Psoas muscle (tissue), 8 donors: ENCODE results near the gene SDSL. TPM values are rescaled to one million over a fixed set of nuclear protein-coding genes. Genes with fewer than 3 reads are reported as not detected.

Experiments
- ATAC-seq, 4 donors: fragments of 200-7000 bp; cut with Tn5 transposase; one replicate each; pipeline ENCODE4 v1.9.1; 2020; ENCODE audit warnings: moderate library complexity in 3 of 4, mild to moderate bottlenecking in 2 of 4
- DNase-seq, 2 donors: peaks; one replicate each; pipeline ENCODE4 v3.0.0-alpha.2; 2020
- H3K27ac ChIP-seq: fragments of 200-600 bp; one replicate; pipeline ENCODE4 v1.8.0; 2022
- H3K27me3 ChIP-seq, 3 donors: fragments of 200-600 bp in 1 of 3; one replicate each; pipeline versions ENCODE4 v1.6.1 to v1.8.0; 2013 to 2022; ENCODE audit warnings: low read length in 2 of 3, mild to moderate bottlenecking in 2 of 3, moderate library complexity in 1 of 3; ENCODE audit not compliant: insufficient read depth in 3 of 3
- H3K36me3 ChIP-seq, 2 donors: fragments of 200-600 bp in 1 of 2; one replicate each; pipeline versions ENCODE4 v1.6.1 to v1.8.0; 2013 to 2022; ENCODE audit warnings: low read depth in 1 of 2, mild to moderate bottlenecking in 1 of 2, moderate library complexity in 1 of 2; ENCODE audit not compliant: insufficient read depth in 1 of 2
- H3K4me1 ChIP-seq: fragments of 200-600 bp; one replicate; pipeline ENCODE4 v1.8.0; 2022
- H3K4me3 ChIP-seq: fragments of 200-600 bp; one replicate; pipeline ENCODE4 v1.8.0; 2022; ENCODE audit warnings: mild to moderate bottlenecking
- H3K9me3 ChIP-seq: fragments of 200-600 bp; one replicate; pipeline ENCODE4 v1.8.0; 2022
- WGBS, 3 donors: extraction: QIAGEN DNeasy Blood & Tissue Kit; methylation state at CpG; one replicate each; pipeline versions ENCODE4 v1.1.6 to v1.1.7; 2013; 5-methylcytosine and 5-hydroxymethylcytosine counted together
- intact Hi-C, 2 donors: fragments of 100-400 bp; cut with DNase I; formaldehyde crosslinking; loops; one replicate each; pipeline versions ENCODE4 v1.11.0 to v1.14.2; 2022
- polyA plus RNA-seq, 3 donors: library from polyadenylated mRNA; stranded (reverse); fragments of 200-250 nt; gene quantifications; one replicate each; pipeline ENCODE4 v1.2.3, GENCODE V29; 2013
- total RNA-seq, 4 donors: library from RNA; stranded (reverse); fragmentation: NEBNext Ultra II Directional in 2 of 4; extraction: Animal tissue kit (Norgen Biotek cat#: 25700) in 2 of 4; gene quantifications; one replicate each; pipeline versions ENCODE4 v1.2.1 to v1.2.4, GENCODE V29; 2021 to 2023
- TF ChIP-seq, protein P1 (sequence below): fragments of 200-600 bp; IDR thresholded peaks from one replicate; pipeline ENCODE4 v1.8.0; 2022; ENCODE audit warnings: antibody characterized with exemption
- donor health status: healthy with polysubstance abuse.
- donor health status: DM: no; HTN: no; CAD: no; lungs with moderate emphysema.
- donor health status: Bipolar disorder and iron deficiency.
- donor health status: healthy.
- donor health status: DM: yes; HTN: yes; CAD: no.
- donor health status: DM: no; HTN: no; CAD: no.
- donor health status: DM: no; HTN: no; CAD: no.
- donor health status: DM: yes; HTN: yes; CAD: no.

Gene SDSL
- total and polyA plus RNA-seq, 7 donors = 0.48 to 6.0 (median 0.97) TPM

- Histone ChIP-seq H3K27ac (no peak overlapping the region), H3K9me3 (no peaks in the 10 kb centered on the region), H3K36me3 (no peaks in the 10 kb centered on the region), H3K27me3 (peaks cover 0 to 19% (median 2%) of the 10 kb centered on the region in 3 donors), H3K4me3 (no peak overlapping the region), H3K4me1 (no peaks in the 10 kb centered on the region)
- ATAC-seq (no peak), DNase-seq (no peak)
- 81 to 86% (median 81%) methylated on average over 6 of the region's 6 CpGs for WGBS, 3 donors
- TF ChIP-seq, protein P1, sequence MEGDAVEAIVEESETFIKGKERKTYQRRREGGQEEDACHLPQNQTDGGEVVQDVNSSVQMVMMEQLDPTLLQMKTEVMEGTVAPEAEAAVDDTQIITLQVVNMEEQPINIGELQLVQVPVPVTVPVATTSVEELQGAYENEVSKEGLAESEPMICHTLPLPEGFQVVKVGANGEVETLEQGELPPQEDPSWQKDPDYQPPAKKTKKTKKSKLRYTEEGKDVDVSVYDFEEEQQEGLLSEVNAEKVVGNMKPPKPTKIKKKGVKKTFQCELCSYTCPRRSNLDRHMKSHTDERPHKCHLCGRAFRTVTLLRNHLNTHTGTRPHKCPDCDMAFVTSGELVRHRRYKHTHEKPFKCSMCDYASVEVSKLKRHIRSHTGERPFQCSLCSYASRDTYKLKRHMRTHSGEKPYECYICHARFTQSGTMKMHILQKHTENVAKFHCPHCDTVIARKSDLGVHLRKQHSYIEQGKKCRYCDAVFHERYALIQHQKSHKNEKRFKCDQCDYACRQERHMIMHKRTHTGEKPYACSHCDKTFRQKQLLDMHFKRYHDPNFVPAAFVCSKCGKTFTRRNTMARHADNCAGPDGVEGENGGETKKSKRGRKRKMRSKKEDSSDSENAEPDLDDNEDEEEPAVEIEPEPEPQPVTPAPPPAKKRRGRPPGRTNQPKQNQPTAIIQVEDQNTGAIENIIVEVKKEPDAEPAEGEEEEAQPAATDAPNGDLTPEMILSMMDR = no peak
- intact Hi-C loops = no loop called here
Measured at GRCh38 chr12:113436993-113437728, 15.0 kb downstream of the SDSL start.

DNA sequence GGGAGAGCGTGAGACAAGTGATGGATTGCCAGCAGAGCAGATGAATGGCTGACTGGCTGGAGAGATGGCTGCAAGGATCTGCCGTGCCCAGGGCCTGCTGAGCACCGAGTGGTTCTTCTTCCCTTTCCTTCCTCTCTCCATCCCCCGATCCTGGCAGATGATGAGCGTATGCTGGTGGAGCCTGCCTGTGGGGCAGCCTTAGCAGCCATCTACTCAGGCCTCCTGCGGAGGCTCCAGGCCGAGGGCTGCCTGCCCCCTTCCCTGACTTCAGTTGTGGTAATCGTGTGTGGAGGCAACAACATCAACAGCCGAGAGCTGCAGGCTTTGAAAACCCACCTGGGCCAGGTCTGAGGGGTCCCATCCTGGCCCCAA, 15.5 kb downstream of the SDSL start:
- no peaks in the 10 kb centered on the region for H3K4me1 ChIP-seq
- no peak overlapping the region for H3K4me3 ChIP-seq
- ATAC-seq (no peak), DNase-seq (no peak)
- intact Hi-C loops = no loop called here
- H3K27ac ChIP-seq = no peak overlapping the region
- TF ChIP-seq, protein P1 = no peak
- 55 to 70% (median 62%) methylated on average over 7 to 9 of the region's 9 CpGs for WGBS, 3 donors
- H3K27me3 ChIP-seq = peaks cover 0 to 19% (median 2%) of the 10 kb centered on the region in 3 donors
- no peaks in the 10 kb centered on the region for H3K9me3 ChIP-seq
- H3K36me3 ChIP-seq = no peaks in the 10 kb centered on the region

- intact Hi-C loops = no loop called here
- no peaks in the 10 kb centered on the region for H3K9me3 ChIP-seq
- TF ChIP-seq, protein P1 = no peak
- H3K4me1 ChIP-seq = no peaks in the 10 kb centered on the region
- 81 to 87% (median 83%) methylated on average over 4 of the region's 4 CpGs for WGBS, 3 donors
- no peak for ATAC-seq
- DNase-seq = no peak
- H3K27ac ChIP-seq = no peak overlapping the region
- H3K36me3 ChIP-seq = no peaks in the 10 kb centered on the region
- no peak overlapping the region for H3K4me3 ChIP-seq
- peaks cover 0 to 19% (median 2%) of the 10 kb centered on the region in 3 donors for H3K27me3 ChIP-seq
Measured at GRCh38 chr12:113438523-113439300, 16.5 kb downstream of the SDSL start.

DNA sequence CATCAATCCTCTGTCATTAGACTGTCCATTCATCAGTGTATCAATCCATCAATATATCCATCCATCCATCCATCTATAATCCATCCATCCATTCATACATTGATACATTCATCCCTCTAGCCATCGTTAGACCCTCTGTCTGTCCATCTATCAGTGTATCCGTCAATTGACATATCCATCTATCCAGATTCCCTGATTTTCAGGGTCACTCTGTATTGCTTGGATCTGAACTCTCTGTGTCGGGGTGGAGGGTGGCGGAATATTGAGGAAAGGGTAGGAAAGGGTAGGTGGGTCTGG, 17.1 kb downstream of the SDSL start:
- ATAC-seq (no peak), DNase-seq (no peak)
- TF ChIP-seq, protein P1 = no peak
- Histone ChIP-seq H3K36me3 (no peaks in the 10 kb centered on the region), H3K4me3 (no peak overlapping the region), H3K9me3 (no peaks in the 10 kb centered on the region), H3K27ac (no peak overlapping the region), H3K27me3 (peaks cover 0 to 19% (median 2%) of the 10 kb centered on the region in 3 donors), H3K4me1 (no peaks in the 10 kb centered on the region)
- WGBS, 3 donors = 37 to 44% (median 43%) methylated on average over 4 of the region's 4 CpGs
- intact Hi-C loops = no loop called here
